H9 (cell line): ENCODE measurements around the gene ILF3. TPM values are rescaled to one million over a fixed set of nuclear protein-coding genes. Genes with fewer than 3 reads are reported as not detected.

Experiments used
- DNase-seq: peaks from one replicate; pipeline ENCODE4 v3.0.0-alpha.2; 2017
- H2AFZ ChIP-seq: one replicate; pipeline ENCODE4 v1.6.1; 2013; ENCODE audit warnings: mild to moderate bottlenecking, low read length, control low read depth, moderate library complexity
- H2AK5ac ChIP-seq: 2 replicates; pipeline ENCODE4 v1.6.1; 2013; ENCODE audit warnings: low read length, control low read depth, mixed read lengths; ENCODE audit not compliant: insufficient read length
- H2BK120ac ChIP-seq: one replicate; pipeline ENCODE4 v1.6.1; 2013; ENCODE audit warnings: low read depth, mild to moderate bottlenecking, low read length, control low read depth, inconsistent platforms; ENCODE audit not compliant: poor library complexity, severe bottlenecking
- H2BK12ac ChIP-seq: 2 replicates; pipeline ENCODE4 v1.6.1; 2013; ENCODE audit warnings: low read length, control low read depth, mixed read lengths, low read depth; ENCODE audit not compliant: insufficient read length
- H2BK15ac ChIP-seq: 2 replicates; pipeline ENCODE4 v1.6.1; 2013; ENCODE audit warnings: low read depth, low read length, control low read depth
- H2BK20ac ChIP-seq: one replicate; pipeline ENCODE4 v1.6.1; 2013; ENCODE audit warnings: low read depth, mild to moderate bottlenecking, low read length, control low read depth, inconsistent platforms; ENCODE audit not compliant: poor library complexity, severe bottlenecking
- H2BK5ac ChIP-seq: 2 replicates; pipeline ENCODE4 v1.6.1; 2013; ENCODE audit warnings: low read length, control low read depth, mixed read lengths; ENCODE audit not compliant: insufficient read length
- H3K14ac ChIP-seq: 2 replicates; pipeline ENCODE4 v1.6.1; 2013; ENCODE audit warnings: low read length, control low read depth; ENCODE audit not compliant: insufficient read depth
- H3K18ac ChIP-seq: 2 replicates; pipeline ENCODE4 v1.6.1; 2013; ENCODE audit warnings: low read depth, mild to moderate bottlenecking, mixed read lengths, low read length, control low read depth; ENCODE audit not compliant: insufficient read length
- H3K23ac ChIP-seq: 2 replicates; pipeline ENCODE4 v1.6.1; 2013; ENCODE audit warnings: low read length, control low read depth, mixed read lengths, low read depth; ENCODE audit not compliant: insufficient read length
- H3K23me2 ChIP-seq: 2 replicates; pipeline ENCODE4 v1.6.1; 2013; ENCODE audit warnings: low read depth, mild to moderate bottlenecking, mixed read lengths, low read length, control low read depth; ENCODE audit not compliant: insufficient read length, poor library complexity, severe bottlenecking
- H3K27ac ChIP-seq: 2 replicates; pipeline ENCODE4 v1.5.1; 2013; ENCODE audit warnings: low read length, control low read depth, mixed read lengths, low read depth; ENCODE audit not compliant: insufficient read length
- H3K27me3 ChIP-seq: 2 replicates; pipeline ENCODE4 v1.6.1; 2013; ENCODE audit warnings: low read length, control low read depth, inconsistent platforms; ENCODE audit not compliant: insufficient read depth
- H3K4ac ChIP-seq: 2 replicates; pipeline ENCODE4 v1.6.1; 2013; ENCODE audit warnings: low read depth, mild to moderate bottlenecking, control low read depth, inconsistent platforms, low read length, moderate library complexity
- H3K4me1 ChIP-seq: 2 replicates; pipeline ENCODE4 v1.6.1; 2013; ENCODE audit warnings: low read length, control low read depth, inconsistent platforms; ENCODE audit not compliant: insufficient read depth
- H3K4me2 ChIP-seq: 2 replicates; pipeline ENCODE4 v1.6.1; 2013; ENCODE audit warnings: low read length, control low read depth, mixed read lengths; ENCODE audit not compliant: insufficient read length, insufficient read depth
- H3K56ac ChIP-seq: 2 replicates; pipeline ENCODE4 v1.6.1; 2013; ENCODE audit warnings: low read depth, mild to moderate bottlenecking, mixed read lengths, low read length, control low read depth; ENCODE audit not compliant: insufficient read length
- H3K79me1 ChIP-seq: 2 replicates; pipeline ENCODE4 v1.6.1; 2013; ENCODE audit warnings: low read depth, mild to moderate bottlenecking, moderate library complexity, low read length, control low read depth, inconsistent platforms; ENCODE audit not compliant: insufficient read depth, poor library complexity, severe bottlenecking
- H3K79me2 ChIP-seq: 2 replicates; pipeline ENCODE4 v1.6.1; 2013; ENCODE audit warnings: low read length, control low read depth, inconsistent platforms; ENCODE audit not compliant: insufficient read depth
- H3K9ac ChIP-seq: 2 replicates; pipeline ENCODE4 v1.6.1; 2013; ENCODE audit warnings: low read length, control low read depth, mixed read lengths; ENCODE audit not compliant: insufficient read length; ENCODE audit errors: extremely low read depth
- H3K9me3 ChIP-seq: one replicate; pipeline ENCODE4 v1.6.1; 2013; ENCODE audit warnings: low read depth, low read length, inconsistent platforms; ENCODE audit not compliant: control insufficient read depth
- H3T11ph ChIP-seq: one replicate; pipeline ENCODE4 v1.6.1; 2013; ENCODE audit warnings: mild to moderate bottlenecking, low read length, control low read depth, inconsistent platforms
- H4K20me1 ChIP-seq: one replicate; pipeline ENCODE4 v1.6.1; 2013; ENCODE audit not compliant: control insufficient read depth, insufficient read length, insufficient read depth
- H4K5ac ChIP-seq: 2 replicates; pipeline ENCODE4 v1.6.1; 2013; ENCODE audit warnings: low read depth, mild to moderate bottlenecking, mixed read lengths, low read length, control low read depth; ENCODE audit not compliant: insufficient read length
- H4K8ac ChIP-seq: replicated peaks from 2 replicates; pipeline ENCODE4 v1.6.1; 2013; ENCODE audit warnings: low read length, control low read depth, mixed read lengths, low read depth; ENCODE audit not compliant: insufficient read length
- H4K91ac ChIP-seq: 2 replicates; pipeline ENCODE4 v1.6.1; 2013; ENCODE audit warnings: low read depth, mild to moderate bottlenecking, moderate library complexity, mixed read lengths, low read length, control low read depth; ENCODE audit not compliant: insufficient read length
- H3K27ac Mint-ChIP-seq, 3 experiments: 2 replicates in 2 of 3; 3 replicates in 1 of 3; pipeline ENCODE4 v1.8.0; 2020 to 2021; ENCODE audit warnings: mixed read lengths in 3 of 3, mild to moderate bottlenecking in 1 of 3, moderate library complexity in 1 of 3
- H3K27me3 Mint-ChIP-seq: 2 replicates; pipeline ENCODE4 v1.8.0; 2021; ENCODE audit warnings: low read depth, mild to moderate bottlenecking, moderate library complexity, mixed read lengths
- H3K36me3 Mint-ChIP-seq, 3 experiments: 2 replicates in 2 of 3; 3 replicates in 1 of 3; pipeline ENCODE4 v1.8.0; 2020 to 2021; ENCODE audit warnings: low read depth in 3 of 3, mixed read lengths in 3 of 3; ENCODE audit not compliant: insufficient read depth in 1 of 3
- H3K4me1 Mint-ChIP-seq, 2 experiments: 2 replicates each; pipeline ENCODE4 v1.8.0; 2020; ENCODE audit warnings: mixed read lengths in 2 of 2
- H3K4me3 Mint-ChIP-seq, 2 experiments: 2 replicates in 1 of 2; 3 replicates in 1 of 2; pipeline ENCODE4 v1.8.0; 2020 to 2021; ENCODE audit warnings: mild to moderate bottlenecking in 2 of 2, mixed read lengths in 2 of 2, moderate library complexity in 1 of 2
- H3K9me3 Mint-ChIP-seq, 2 experiments: 2 replicates in 1 of 2; 3 replicates in 1 of 2; pipeline ENCODE4 v1.8.0; 2020; ENCODE audit warnings: mild to moderate bottlenecking in 2 of 2, mixed read lengths in 2 of 2, moderate library complexity in 1 of 2
- WGBS: extraction: QIAGEN DNeasy Blood & Tissue Kit; methylation state at CpG from one replicate; pipeline ENCODE4 v1.1.7; 2013; ENCODE audit warnings: missing lambda C conversion rate, low lambda C conversion rate, mixed read lengths; ENCODE audit not compliant: insufficient read length; ENCODE audit errors: extremely low coverage; 5-methylcytosine and 5-hydroxymethylcytosine counted together
- total RNA-seq: library from RNA; stranded (reverse); gene quantifications from 2 replicates; pipeline ENCODE4 v1.2.1, GENCODE V29; 2021
- TF ChIP-seq, protein P1 (sequence below): fragments of 200-600 bp; sonication (generic); conservative IDR thresholded peaks from 3 replicates; pipeline ENCODE4 v1.8.0; 2021; ENCODE audit warnings: antibody characterized with exemption, mild to moderate bottlenecking

The ILF3 gene
- total RNA-seq, 1 experiment from 2014 or later, result 841 TPM

DNA sequence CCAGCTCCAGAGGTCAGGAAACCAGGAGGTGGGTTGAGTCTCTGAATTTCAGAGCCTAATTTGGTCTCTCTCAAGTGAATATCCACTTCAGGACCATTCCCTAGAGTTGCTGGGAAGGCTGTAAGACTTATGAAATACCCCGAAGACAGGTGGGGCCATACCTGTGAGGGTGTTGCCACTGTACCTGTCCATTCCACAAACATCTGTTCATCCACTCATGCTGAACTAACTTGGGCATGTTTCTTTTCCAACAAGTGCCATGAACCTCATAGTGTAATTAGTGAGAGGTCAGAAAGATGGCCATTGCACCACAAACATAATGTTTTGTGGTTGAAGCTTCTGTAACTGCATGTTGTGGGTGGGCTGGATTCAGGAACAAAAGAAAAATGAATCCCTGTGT, 7.8 kb downstream of the ILF3 start:
- H2AK5ac ChIP-seq, result no peak overlapping the region
- H3K36me3 Mint-ChIP-seq, result peaks cover 33 to 66% (median 56%) of the 10 kb centered on the region in 3 experiments; a peak in 6 of 7 replicates
- H2BK20ac ChIP-seq, result no peak overlapping the region
- no peak overlapping the region for H2BK5ac ChIP-seq
- DNase-seq, result no peak
- H3K4ac ChIP-seq, result no peak overlapping the region
- no peaks in the 10 kb centered on the region; the same call in 1 of the 2 replicates for H3K4me1 ChIP-seq
- no peak overlapping the region for H3K4me2 ChIP-seq
- H3K9me3 ChIP-seq, result no peaks in the 10 kb centered on the region
- H3K79me2 ChIP-seq, result peaks cover 88% of the 10 kb centered on the region
- no peak overlapping the region for H3K23ac ChIP-seq
- no peaks in the 10 kb centered on the region for H4K20me1 ChIP-seq
- no peak overlapping the region for H3K14ac ChIP-seq
- H3K18ac ChIP-seq, result no peak overlapping the region
- TF ChIP-seq, protein P1, sequence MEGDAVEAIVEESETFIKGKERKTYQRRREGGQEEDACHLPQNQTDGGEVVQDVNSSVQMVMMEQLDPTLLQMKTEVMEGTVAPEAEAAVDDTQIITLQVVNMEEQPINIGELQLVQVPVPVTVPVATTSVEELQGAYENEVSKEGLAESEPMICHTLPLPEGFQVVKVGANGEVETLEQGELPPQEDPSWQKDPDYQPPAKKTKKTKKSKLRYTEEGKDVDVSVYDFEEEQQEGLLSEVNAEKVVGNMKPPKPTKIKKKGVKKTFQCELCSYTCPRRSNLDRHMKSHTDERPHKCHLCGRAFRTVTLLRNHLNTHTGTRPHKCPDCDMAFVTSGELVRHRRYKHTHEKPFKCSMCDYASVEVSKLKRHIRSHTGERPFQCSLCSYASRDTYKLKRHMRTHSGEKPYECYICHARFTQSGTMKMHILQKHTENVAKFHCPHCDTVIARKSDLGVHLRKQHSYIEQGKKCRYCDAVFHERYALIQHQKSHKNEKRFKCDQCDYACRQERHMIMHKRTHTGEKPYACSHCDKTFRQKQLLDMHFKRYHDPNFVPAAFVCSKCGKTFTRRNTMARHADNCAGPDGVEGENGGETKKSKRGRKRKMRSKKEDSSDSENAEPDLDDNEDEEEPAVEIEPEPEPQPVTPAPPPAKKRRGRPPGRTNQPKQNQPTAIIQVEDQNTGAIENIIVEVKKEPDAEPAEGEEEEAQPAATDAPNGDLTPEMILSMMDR, result no peak
- no peak overlapping the region for H4K5ac ChIP-seq
- H2AFZ ChIP-seq, result no peak overlapping the region
- H3K23me2 ChIP-seq, result no peaks in the 10 kb centered on the region
- H3K4me1 Mint-ChIP-seq, result peaks cover 33 to 43% of the 10 kb centered on the region in 2 experiments
- no peaks in the 10 kb centered on the region for H3K27me3 Mint-ChIP-seq
- no peak overlapping the region for H3T11ph ChIP-seq
- no peak overlapping the region for H2BK12ac ChIP-seq
- no peak overlapping the region for H4K91ac ChIP-seq
- no peaks in the 10 kb centered on the region for H3K27me3 ChIP-seq
- no peak overlapping the region for H2BK120ac ChIP-seq
- H3K79me1 ChIP-seq, result no peaks in the 10 kb centered on the region
- H3K4me3 Mint-ChIP-seq, result peak overlapping the region in 1 of 2 experiments; percentile 58; a peak in 2 of 5 replicates
- H3K56ac ChIP-seq, result no peak overlapping the region
- no peak overlapping the region for H2BK15ac ChIP-seq
- H3K9me3 Mint-ChIP-seq, result no peaks in the 10 kb centered on the region
- no CpG with 5 or more reads among the region's 1 CpG for WGBS
- H4K8ac ChIP-seq, result no peak overlapping the region
- H3K9ac ChIP-seq, result no peak overlapping the region
- no peak overlapping the region for H3K27ac Mint-ChIP-seq
- H3K27ac ChIP-seq, result no peak overlapping the region
